ENCODE data around the gene LRFN2.

LRFN2 gene

GRCh38 chr6:40369891-40370290, 217.3 kb downstream of the LRFN2 start:
- DNase-seq: no peak

GRCh38 chr6:40369042-40369441, 218.1 kb downstream of the LRFN2 start:
- no peak for DNase-seq

GRCh38 chr6:40362859-40363258, 224.3 kb downstream of the LRFN2 start:
- DNase-seq: no peak

GRCh38 chr6:40359808-40360207, 227.4 kb downstream of the LRFN2 start:
- DNase-seq: no peak

GRCh38 chr6:40358473-40359460, 228.4 kb downstream of the LRFN2 start:
- no peak for DNase-seq

- DNase-seq: no peak
These were observed 230.8 kb downstream of the LRFN2 start for GRCh38 chr6:40356242-40356910.

- no peak for DNase-seq
These were observed 231.6 kb downstream of the LRFN2 start for GRCh38 chr6:40355532-40355931.

- no peak for DNase-seq
These were observed 232.1 kb downstream of the LRFN2 start for GRCh38 chr6:40355066-40355465.

GRCh38 chr6:40353967-40354452, 233.2 kb downstream of the LRFN2 start:
- no peak for DNase-seq

- no peak for DNase-seq
These were observed 233.8 kb downstream of the LRFN2 start for GRCh38 chr6:40353197-40353966.

GRCh38 chr6:40352527-40353170, 234.5 kb downstream of the LRFN2 start:
- no peak for DNase-seq

- DNase-seq: no peak
These were observed 235.2 kb downstream of the LRFN2 start for GRCh38 chr6:40352006-40352405.

GRCh38 chr6:40350747-40351217, 236.4 kb downstream of the LRFN2 start:
- DNase-seq: no peak

GRCh38 chr6:40349901-40350746, 237.0 kb downstream of the LRFN2 start:
- DNase-seq: no peak

GRCh38 chr6:40349123-40349900, 237.9 kb downstream of the LRFN2 start:
- no peak for DNase-seq

GRCh38 chr6:40348591-40348990, 238.6 kb downstream of the LRFN2 start:
- no peak for DNase-seq

- no peak for DNase-seq
These were observed 239.6 kb downstream of the LRFN2 start for GRCh38 chr6:40347571-40348011.

GRCh38 chr6:40346246-40346645, 240.9 kb downstream of the LRFN2 start:
- no peak for DNase-seq

- DNase-seq: no peak
These were observed 242.5 kb downstream of the LRFN2 start for GRCh38 chr6:40344566-40345167.

All from SW 1271 (cell line).